A673 (cell line): ENCODE results near the gene LCMT2. TPM values are rescaled to one million over a fixed set of nuclear protein-coding genes. Genes with fewer than 3 reads are reported as not detected.

Experiments
- BruUV-seq: library from RNA; stranded (reverse); fragments of 400-500 nt; replicated peaks from 2 replicates; lab custom pipeline; 2021; lab: Mats Ljungman, UMichigan
- CTCF ChIA-PET: fragments of 300-600 bp; sonication (Branson Sonifier 250); formaldehyde crosslinking; loops from one replicate; lab custom pipeline; 2022; ENCODE audit warnings: antibody characterized with exemption; lab: Charles Lee
- POLR2A ChIA-PET: fragments of 300-600 bp; sonication (Branson Sonifier 250); formaldehyde crosslinking; loops from one replicate; lab custom pipeline; 2022; ENCODE audit warnings: antibody characterized with exemption; ENCODE audit not compliant: low non-redundant PET; lab: Charles Lee
- DNase-seq: peaks from one replicate; pipeline ENCODE4 v3.0.0-alpha.2; 2015; ENCODE audit warnings: low spot score
- H3K27ac ChIP-seq: fragments of 200-600 bp; sonication (generic); 2 replicates; pipeline ENCODE4 v1.5.1; 2016; ENCODE audit warnings: mixed run types, low read depth, mild to moderate bottlenecking, mixed read lengths, antibody characterized with exemption, low read length; ENCODE audit not compliant: poor library complexity, severe bottlenecking
- H3K27me3 ChIP-seq: fragments of 200-600 bp; sonication (generic); replicated peaks from 2 replicates; pipeline ENCODE4 v1.6.1; 2017; ENCODE audit warnings: mixed run types, low read depth, mild to moderate bottlenecking, mixed read lengths, antibody characterized with exemption, low read length; ENCODE audit not compliant: insufficient read depth, poor library complexity
- H3K36me3 ChIP-seq: fragments of 200-600 bp; sonication (generic); 2 replicates; pipeline ENCODE4 v1.6.1; 2016; ENCODE audit warnings: mixed run types, mild to moderate bottlenecking, mixed read lengths, antibody characterized with exemption, low read length; ENCODE audit not compliant: insufficient read depth, poor library complexity, severe bottlenecking
- H3K4me1 ChIP-seq: fragments of 200-600 bp; sonication (generic); 2 replicates; pipeline ENCODE4 v1.6.1; 2017; ENCODE audit warnings: mixed run types, mild to moderate bottlenecking, mixed read lengths, antibody characterized with exemption, low read length; ENCODE audit not compliant: insufficient read depth, poor library complexity, severe bottlenecking
- H3K4me3 ChIP-seq: fragments of 200-600 bp; sonication (generic); 2 replicates; pipeline ENCODE4 v1.5.1; 2016; ENCODE audit warnings: low read depth, mixed run types, mild to moderate bottlenecking, mixed read lengths, low read length; ENCODE audit not compliant: poor library complexity, severe bottlenecking
- H3K9me3 ChIP-seq: fragments of 200-600 bp; sonication (generic); 2 replicates; pipeline ENCODE4 v1.6.1; 2016; ENCODE audit warnings: mixed run types, low read depth, mild to moderate bottlenecking, mixed read lengths, antibody characterized with exemption, low read length; ENCODE audit not compliant: poor library complexity, severe bottlenecking
- EZH2 ChIP-seq: fragments of 200-600 bp; sonication (generic); IDR thresholded peaks from 2 replicates; pipeline ENCODE4 v1.6.1; 2017; ENCODE audit warnings: borderline replicate concordance, low read depth, mild to moderate bottlenecking, mixed read lengths, antibody characterized with exemption, low read length; ENCODE audit not compliant: poor library complexity, severe bottlenecking
- intact Hi-C: fragments of 100-400 bp; cut with micrococcal nuclease; formaldehyde crosslinking; loops from one replicate; pipeline ENCODE4 v1.10.0; 2022; ENCODE audit not compliant: unreplicated experiment
- total RNA-seq: library from RNA; stranded (reverse); gene quantifications from 2 replicates; pipeline ENCODE4 v1.2.3, GENCODE V29; 2021
- TF ChIP-seq, protein P1 (sequence below): fragments of 300-800, 200-600 bp; sonication (generic); conservative IDR thresholded peaks from 2 replicates; pipeline ENCODE4 v1.5.1; 2017; ENCODE audit warnings: low read depth, mild to moderate bottlenecking, antibody characterized with exemption, low read length, moderate library complexity, mixed read lengths

LCMT2 gene
- total RNA-seq, 1 experiment from 2014 or later, result 17.2 TPM

DNA sequence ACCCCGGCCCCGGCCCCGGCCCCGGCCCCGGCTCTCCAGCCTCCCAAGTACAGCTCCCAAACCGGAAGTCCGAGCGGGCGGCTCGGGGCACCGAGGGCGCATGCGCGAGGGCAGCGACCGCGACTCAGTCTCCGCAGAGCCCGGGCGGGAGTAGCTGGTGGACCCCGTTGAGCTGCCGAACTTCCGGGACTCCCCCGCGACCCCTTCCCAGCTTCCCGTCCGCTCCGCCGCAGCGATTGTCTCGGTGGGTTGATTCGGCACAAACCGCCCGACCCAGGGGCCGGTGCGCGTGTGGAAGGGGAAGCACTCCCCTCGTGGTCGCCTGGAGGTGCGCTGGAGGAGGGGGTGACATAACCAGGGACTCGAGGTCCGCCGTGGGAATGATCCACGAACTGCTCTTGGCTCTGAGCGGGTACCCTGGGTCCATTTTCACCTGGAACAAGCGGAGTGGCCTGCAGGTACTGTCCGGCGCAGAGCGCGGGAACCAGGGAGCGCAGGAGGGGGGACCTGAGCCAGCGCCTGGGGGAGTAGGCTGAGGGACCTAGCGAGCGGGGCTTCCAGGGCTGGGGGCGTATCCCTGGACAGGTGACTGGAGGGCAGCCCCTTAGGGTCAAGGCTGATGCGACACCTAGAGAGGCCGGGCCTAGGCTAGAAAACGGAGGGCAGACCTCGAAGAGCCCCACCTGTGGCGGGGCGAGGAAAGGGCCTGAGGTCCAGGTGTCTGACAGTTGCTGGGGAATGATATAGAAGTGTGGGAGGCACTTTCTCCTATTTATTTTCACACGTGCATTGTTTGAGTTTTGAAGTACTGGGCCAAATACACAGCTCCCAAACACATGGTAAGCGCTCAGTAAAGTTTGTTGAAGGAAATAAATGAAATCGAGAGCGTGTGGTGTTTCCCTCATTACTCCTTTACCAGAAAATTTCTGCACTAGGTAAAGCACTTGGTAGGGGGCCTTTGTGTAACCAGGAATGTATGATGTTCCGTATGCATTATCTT, 40.9 kb upstream of the LCMT2 start, which contains the start of the genes TUBGCP4 and ZSCAN29:
TSS of gene TUBGCP4 (plus strand) at position 127 of the 1,000 bp plus-strand sequence. CDS start at position 381, 254 bp downstream.
TSS of gene ZSCAN29 (minus strand) at position 69 of the 1,000 bp plus-strand sequence. CDS start 1,130 bp downstream, outside the sequence.
- H3K9me3 ChIP-seq, result no peaks in the 10 kb centered on the region
- H3K4me3 ChIP-seq, result peak within 1 kb of the TSS; percentile 87
- peak within 1 kb of the TSS; percentile 80 for H3K27ac ChIP-seq
- no TSS peak for BruUV-seq
- H3K27me3 ChIP-seq, result no peaks in the 10 kb centered on the region
- no peaks in the 10 kb centered on the region for H3K4me1 ChIP-seq
- peak; percentile 91 for DNase-seq
- no peak for TF ChIP-seq EZH2
- TF ChIP-seq, protein P1, sequence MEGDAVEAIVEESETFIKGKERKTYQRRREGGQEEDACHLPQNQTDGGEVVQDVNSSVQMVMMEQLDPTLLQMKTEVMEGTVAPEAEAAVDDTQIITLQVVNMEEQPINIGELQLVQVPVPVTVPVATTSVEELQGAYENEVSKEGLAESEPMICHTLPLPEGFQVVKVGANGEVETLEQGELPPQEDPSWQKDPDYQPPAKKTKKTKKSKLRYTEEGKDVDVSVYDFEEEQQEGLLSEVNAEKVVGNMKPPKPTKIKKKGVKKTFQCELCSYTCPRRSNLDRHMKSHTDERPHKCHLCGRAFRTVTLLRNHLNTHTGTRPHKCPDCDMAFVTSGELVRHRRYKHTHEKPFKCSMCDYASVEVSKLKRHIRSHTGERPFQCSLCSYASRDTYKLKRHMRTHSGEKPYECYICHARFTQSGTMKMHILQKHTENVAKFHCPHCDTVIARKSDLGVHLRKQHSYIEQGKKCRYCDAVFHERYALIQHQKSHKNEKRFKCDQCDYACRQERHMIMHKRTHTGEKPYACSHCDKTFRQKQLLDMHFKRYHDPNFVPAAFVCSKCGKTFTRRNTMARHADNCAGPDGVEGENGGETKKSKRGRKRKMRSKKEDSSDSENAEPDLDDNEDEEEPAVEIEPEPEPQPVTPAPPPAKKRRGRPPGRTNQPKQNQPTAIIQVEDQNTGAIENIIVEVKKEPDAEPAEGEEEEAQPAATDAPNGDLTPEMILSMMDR, result peak; percentile 39; the same call in 1 of the 2 replicates
- CTCF ChIA-PET, result no interaction called here
- intact Hi-C loops, result no loop called here
- POLR2A ChIA-PET, result interaction anchor here (0.6 to 0.7 kb wide), 4 partner anchors 9 to 254 kb away, joined by 3 to 5 read pairs (median 4); no protein-coding TSS in a partner anchor
- peaks cover 22% of the 10 kb centered on the region for H3K36me3 ChIP-seq

DNA sequence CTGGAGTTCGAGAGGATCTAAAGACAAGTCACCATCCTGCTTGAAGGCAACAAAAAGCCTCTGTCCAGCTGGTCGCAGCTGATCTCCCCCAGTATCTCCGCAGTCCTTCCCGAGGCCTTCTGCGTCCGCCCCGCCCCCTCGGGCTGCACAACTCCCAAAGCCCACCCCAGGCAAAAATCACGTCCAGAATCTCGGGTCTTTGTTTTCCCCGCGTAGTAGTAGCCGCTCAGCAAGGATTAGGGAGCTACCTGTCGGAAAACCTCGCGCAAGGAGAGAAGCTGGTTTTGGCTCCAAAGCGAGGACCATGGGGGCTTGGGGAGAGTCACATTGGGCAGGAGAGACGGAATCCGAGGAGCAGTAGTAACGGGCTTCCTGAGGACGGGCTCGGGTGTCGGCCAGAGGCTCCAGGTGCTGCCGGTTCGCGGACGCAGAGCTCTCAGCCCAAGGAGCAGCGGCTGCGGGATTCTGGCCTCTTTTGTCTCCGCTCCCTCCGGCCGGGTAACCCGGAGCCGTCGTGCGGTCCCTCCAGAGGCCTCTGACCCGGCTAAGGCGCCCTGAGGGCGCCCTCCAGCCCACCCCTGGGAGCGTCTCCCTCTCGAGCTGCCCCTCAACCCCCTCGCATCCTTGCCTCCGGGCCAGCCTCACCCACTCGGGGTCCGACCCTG, 40.1 kb upstream of the LCMT2 start:
- Histone ChIP-seq H3K4me1 (no peaks in the 10 kb centered on the region), H3K27me3 (no peaks in the 10 kb centered on the region), H3K9me3 (no peaks in the 10 kb centered on the region), H3K36me3 (peaks cover 30% of the 10 kb centered on the region), H3K27ac (peak overlapping the region; percentile 80), H3K4me3 (peak overlapping the region; percentile 87)
- TF ChIP-seq, protein P1, result no peak
- TF ChIP-seq EZH2, result no peak
- peak; percentile 30 for DNase-seq
- BruUV-seq, result no TSS peak
- intact Hi-C loops, result no loop called here
- ChIA-PET CTCF (no interaction called here), POLR2A (interaction anchor here (0.5 to 0.7 kb wide), 4 partner anchors 9 to 255 kb away, joined by 4 to 5 read pairs (median 5); no protein-coding TSS in a partner anchor)

DNA sequence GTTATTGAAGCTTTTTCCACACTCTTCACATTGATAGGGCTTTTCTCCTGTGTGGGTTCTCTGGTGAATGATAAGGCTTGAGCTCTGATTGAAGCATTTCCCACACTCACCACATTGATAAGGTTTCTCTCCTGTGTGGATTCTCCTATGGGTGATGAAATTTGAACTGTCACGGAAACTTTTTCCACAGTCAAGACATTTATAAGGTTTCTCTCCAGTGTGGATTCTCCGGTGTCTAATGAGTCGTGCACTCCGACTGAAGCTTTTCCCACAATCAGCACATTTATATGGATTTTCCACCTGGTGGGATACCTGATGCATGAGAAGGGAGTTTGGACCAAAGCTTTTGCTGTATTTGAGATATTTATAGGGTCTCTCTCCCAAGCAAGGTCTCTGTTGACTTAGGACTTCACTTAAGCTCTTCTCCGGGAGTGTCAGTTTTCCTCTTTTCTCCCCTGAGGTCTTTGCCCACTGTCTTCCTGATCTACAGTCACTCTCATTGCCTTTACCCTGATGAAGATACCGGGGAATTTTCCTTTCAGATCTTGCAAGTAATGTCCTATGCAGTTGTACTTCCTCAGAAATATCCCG, 31.0 kb upstream of the LCMT2 start:
- H3K9me3 ChIP-seq, result peaks cover 66% of the 10 kb centered on the region
- no peak overlapping the region for H3K27ac ChIP-seq
- peaks cover 77% of the 10 kb centered on the region for H3K36me3 ChIP-seq
- ChIA-PET POLR2A (interaction anchor here (0.7 kb wide), 1 partner anchor 9 kb away, joined by 5 read pairs; no protein-coding TSS in a partner anchor), CTCF (no interaction called here)
- BruUV-seq, result TSS peak; percentile 21
- H3K4me3 ChIP-seq, result no peak overlapping the region
- H3K27me3 ChIP-seq, result no peaks in the 10 kb centered on the region
- no peak for TF ChIP-seq EZH2
- TF ChIP-seq, protein P1, result no peak
- DNase-seq, result no peak
- H3K4me1 ChIP-seq, result no peaks in the 10 kb centered on the region
- intact Hi-C loops, result no loop called here
